Central memory CD4-positive, alpha-beta T cell (primary cell): ENCODE data around the gene PLCXD1.
"Not testable (repeated sequence)": the region's sequence is repeated elsewhere in the genome, so short reads cannot be mapped to it uniquely, and the experiment has no call there.

Experiments
- DNase-seq: peaks from one replicate; pipeline ENCODE4 v3.0.0; 2022
- total RNA-seq, 3 experiments: gene quantifications; one replicate each; lab custom pipeline; 2026; lab: John Stamatoyannopoulos, UW

PLCXD1 gene, protein sequence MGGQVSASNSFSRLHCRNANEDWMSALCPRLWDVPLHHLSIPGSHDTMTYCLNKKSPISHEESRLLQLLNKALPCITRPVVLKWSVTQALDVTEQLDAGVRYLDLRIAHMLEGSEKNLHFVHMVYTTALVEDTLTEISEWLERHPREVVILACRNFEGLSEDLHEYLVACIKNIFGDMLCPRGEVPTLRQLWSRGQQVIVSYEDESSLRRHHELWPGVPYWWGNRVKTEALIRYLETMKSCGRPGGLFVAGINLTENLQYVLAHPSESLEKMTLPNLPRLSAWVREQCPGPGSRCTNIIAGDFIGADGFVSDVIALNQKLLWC
- 18.2 to 35.3 (median 29.1) reads per million in 3 experiments for total RNA-seq

DNA sequence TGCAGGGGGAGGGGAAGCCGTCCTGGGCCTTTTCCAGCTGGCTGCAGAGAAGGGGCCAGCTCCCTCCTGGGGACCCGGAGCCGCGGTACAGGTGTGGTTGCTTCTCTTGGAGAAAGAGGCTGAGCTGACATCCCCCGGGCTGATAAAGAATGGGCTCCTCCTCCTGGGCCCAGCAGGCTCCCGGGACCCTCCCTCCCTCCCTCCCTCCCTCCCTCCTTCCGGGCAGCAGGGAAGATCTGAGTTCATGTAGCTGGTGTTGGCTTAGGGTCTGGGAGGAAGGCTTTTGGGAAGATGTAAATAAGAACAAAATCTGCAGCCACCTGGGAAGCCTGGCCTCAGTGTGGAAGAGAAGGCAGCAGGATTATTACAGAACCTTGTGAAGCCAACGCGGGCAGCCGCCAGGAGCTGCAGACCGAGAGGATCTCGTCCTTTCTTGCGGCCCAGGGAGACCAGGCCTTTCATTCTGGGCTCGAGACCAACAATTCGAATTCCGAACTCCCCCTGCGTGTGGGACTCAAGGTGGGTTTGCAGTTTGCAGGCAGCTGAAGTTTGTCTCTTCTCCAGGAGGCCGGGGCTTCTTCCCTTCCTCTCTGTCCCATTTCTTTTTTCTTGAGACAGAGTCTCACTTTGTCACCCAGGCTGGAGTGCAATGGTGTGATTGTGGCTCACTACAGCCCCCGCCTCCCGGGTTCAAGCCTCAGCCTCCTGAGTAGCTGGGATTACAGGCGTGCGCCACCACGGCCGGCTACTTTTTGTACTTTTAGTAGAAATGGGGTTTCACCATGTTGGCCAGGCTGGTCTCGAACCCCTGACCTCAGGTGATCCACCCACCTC is at the start of gene PLCXD1:
Gene PLCXD1, plus strand, starts transcription at position 216 of the 834 bp plus-strand sequence. CDS start 2,807 bp downstream, outside the sequence.
- DNase-seq = no peak

GRCh38 chrX:231637-232277 is 49.4 kb upstream of the PLCXD1 start:
- not testable (repeated sequence) for DNase-seq

DNA sequence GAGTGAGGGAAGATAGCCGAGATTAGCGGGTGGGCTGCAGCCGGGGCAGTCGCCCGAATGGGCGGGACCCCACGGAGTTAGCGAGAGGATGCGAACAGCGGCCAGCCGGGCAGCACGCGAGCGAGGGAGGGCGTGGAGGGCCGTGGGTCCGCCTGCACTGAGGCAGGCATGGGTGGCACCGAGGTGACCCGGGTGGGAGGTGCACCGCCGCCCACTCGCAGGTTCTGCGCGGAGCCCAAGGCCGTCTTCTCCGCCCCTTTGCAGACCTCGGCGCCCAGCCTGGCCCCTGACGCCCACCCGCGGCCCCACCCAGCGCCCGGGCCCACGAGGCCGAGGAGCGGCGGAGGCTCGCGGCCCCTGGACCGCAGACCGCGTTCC is 48.9 kb upstream of the PLCXD1 start:
- not testable (repeated sequence) for DNase-seq

GRCh38 chrX:236201-236600 is 45.0 kb upstream of the PLCXD1 start:
- not testable (repeated sequence) for DNase-seq

- no peak for DNase-seq
Observed at GRCh38 chrX:250965-251364, 30.2 kb upstream of the PLCXD1 start.

DNA sequence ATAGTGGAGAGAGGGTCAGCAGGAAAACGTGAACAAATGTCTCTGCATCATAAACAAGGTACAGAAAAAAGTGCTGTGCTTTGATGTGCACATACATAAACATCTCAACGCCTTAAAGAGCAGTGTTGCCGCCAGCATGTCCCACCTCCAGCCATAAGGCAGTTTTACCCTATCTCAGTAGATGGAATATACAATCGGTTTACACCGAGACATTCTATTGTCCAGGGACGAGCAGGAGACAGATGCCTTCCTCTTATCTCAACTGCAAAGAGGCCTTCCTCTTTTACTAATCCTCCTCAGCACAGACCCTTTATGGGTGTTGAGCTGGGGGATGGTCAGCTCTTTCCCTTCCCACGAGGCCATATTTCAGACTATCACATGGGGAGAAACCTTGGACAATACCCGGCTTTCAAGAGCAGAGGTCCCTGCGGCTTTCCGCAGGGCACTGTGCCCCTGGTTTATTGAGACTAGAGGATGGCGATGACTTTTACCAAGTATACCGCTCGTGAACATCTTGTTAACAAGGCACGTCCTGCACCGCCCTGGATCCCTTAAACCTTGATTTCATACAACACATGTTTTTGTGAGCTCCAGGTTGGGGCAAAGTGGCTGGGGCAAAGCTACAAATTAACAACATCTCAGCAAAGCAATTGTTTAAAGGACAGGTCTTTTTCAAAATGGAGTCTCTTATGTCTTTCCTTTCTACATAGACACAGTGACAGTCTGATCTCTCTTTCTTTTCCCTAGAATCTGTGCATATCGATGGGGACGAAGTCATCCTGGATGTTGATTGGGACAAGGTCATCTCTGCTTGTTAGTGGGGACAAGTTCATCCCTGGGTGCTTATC is 29.6 kb upstream of the PLCXD1 start:
- DNase-seq = not testable (repeated sequence)

DNA sequence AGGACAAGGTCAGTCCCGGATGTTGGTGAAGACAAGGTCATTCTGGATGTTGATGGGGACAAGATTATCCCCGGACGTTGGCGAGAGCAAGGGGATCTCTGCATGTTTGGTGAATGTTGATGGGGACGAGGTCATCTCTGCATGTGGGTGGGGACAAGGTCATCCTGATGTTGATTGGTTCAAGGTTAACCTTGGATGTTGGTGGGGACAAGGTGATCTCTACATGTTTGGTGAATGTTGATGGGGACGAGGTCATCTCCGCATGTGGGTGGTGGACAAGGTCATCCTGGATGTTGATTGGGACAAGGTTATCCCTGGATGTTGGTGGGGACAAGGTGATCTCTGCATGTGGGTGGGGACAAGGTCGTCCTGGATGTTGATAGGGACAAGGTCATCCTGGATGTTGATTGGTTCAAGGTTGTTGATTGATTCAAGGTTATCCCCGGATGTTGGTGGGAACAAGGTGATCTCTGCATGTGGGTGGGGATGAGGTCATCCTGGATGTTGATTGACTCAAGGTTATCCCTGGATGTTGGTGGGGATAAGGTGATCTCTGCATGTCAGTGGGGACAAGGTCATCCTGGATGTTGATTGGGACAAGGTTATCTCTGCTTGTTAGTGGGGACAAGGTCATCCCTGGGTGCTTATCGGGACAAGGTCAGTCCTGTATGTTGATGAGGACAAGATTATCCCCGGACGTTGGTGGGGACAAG is 28.8 kb upstream of the PLCXD1 start:
- no peak for DNase-seq

DNA sequence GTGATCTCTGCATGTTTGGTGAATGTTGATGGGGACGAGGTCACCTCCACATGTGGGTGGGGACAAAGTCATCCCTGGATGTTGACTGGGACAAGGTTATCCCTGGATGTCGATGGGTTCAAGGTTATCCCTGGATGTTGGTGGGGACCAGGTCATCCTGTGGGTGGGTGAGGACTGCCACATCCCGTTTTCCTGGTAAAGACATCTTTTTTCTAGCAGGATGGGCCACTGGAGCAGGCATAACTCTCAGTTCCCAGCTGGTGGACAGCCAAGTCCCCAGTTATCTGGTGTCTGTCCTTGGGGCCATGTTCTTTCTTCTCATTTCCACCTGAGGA is 28.3 kb upstream of the PLCXD1 start:
- DNase-seq = no peak

- DNase-seq = no peak
Observed at GRCh38 chrX:253451-254297, 27.5 kb upstream of the PLCXD1 start.

DNA sequence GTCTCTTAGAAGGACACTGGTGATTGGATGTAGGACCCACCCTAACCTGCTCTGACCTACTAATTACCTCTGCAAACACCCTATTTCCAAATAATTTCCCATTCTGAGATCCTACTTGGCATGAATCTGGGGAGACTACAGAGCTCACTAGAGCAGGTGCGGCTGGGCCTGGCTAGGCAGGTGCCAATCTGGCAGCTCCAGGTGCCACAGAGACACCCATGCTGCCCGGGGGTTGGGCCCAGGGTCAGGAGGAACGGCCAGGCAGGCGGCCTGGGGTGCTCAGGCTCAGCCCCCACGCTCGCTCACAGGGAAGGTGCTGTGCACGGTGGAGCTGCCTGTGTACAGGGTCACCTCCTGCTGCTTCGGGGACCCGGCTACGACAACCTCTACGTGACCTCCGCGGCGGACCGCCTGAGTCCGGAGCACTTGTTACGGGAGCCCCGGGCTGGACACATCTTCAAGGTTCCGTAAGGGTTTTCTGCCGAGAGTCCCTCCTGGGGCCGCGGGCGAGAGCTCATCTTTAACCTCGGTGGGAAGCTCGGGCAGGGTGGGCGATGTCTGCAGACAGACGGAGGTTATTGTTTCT is 26.5 kb upstream of the PLCXD1 start:
- no peak for DNase-seq

- DNase-seq = no peak
Observed at GRCh38 chrX:255923-256331, 25.3 kb upstream of the PLCXD1 start.

- not testable (repeated sequence) for DNase-seq
Observed at GRCh38 chrX:257054-257453, 24.1 kb upstream of the PLCXD1 start.

DNA sequence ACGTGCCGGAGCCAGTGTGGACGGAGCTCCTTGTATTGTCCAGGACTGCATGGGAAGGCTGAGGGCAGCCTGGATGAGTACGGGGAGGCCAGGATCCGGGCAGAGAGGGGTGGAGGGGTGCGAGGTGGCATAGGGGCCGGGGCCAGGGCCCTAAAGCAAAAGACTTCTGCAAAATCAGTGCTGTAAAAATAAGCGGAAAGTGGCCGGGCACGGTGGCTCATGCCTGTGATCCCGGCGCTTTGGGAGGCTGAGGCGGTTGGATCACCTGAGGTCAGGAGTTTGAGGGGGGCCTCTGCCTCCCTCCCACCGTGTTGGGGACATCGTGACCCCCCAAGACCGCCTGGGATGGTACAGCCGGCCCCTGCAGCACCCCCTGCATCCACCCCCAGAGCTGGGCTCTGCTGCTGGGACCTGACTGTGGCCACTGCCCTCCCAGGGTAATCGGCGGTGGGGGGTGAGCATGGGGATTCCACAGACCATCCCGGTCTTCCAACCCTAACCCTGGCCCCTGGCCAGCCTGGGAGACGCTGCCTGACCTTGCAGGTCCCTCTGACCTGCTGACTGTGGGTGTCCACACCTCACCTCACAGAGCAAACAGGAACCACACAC is 23.4 kb upstream of the PLCXD1 start:
- DNase-seq = no peak

GRCh38 chrX:258291-259040 is 22.7 kb upstream of the PLCXD1 start:
- no peak for DNase-seq

DNA sequence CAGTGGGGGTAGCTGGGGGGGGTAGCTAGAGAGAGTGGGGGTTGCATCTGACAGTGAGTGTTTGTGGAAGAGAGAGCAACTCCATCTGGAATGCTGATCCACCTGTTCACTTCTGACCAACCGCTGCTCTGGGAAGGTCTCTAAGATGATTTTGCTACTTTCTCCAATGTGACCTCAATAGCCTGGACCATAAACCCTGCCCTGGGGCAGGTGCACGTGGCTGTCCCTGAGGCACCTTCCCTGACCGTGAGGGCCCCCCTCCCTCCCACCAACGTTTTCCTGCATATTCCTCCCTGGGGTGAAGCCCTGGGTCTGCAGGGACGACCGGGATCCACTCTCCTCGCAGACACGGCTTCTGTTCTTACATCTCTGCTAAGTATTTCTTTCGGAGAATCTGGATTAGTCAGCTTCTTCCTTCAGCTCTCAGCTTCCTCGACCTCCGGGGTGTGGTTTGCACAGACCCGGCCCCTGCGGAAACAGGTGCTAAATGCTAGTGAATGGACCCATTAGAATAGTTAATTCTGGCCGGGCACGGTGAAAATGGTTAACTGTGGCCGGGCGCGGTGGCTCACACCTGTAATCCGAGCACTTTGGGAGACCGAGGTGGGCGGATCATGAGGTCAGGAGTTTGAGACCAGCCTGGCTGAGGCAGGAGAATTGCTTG is 21.4 kb upstream of the PLCXD1 start:
- no peak for DNase-seq

- no peak for DNase-seq
Observed at GRCh38 chrX:261167-261918, 19.8 kb upstream of the PLCXD1 start.

GRCh38 chrX:261919-262352 is 19.2 kb upstream of the PLCXD1 start:
- no peak for DNase-seq

DNA sequence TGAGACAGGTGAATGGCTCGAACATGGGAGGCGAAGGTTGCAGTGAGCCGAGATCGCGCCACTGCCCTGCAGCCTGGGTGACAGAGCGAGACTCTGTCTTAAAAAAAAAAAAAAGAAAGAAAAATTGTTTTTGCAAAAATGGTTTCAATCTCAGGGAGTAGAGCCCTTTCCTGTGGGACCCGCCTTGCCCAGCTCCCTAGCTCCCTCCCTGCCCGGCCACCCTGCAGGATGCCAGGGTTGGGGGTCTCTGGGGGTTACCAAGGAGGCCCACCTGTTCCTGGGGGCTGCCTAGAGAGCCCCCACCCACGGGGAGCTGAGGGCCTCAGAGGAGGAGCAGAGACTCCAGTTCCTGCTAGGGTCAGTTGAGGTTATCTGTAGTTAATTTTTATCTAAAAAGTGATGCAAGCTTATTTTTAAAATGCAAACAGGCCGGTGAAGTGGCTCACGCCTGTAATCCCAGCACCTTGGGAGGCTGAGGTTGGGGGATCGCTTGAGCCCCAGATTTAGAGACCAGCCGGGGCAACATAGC is 18.7 kb upstream of the PLCXD1 start:
- no peak for DNase-seq
